Activated CD8-positive, alpha-beta memory T cell treated with anti-CD3 and anti-CD28 coated beads, Interleukin-2, amount 50 U/mL, for 1 hour (primary cell): Measurements from ENCODE around the gene DNAJC4.
A peak's percentile ranks its signal among the peaks of the same experiment; 100 is the strongest.

Experiments used
- DNase-seq: peaks from one replicate; pipeline ENCODE4 v3.0.0-alpha.2; 2020; ENCODE audit errors: extremely low read depth

DNAJC4 gene, protein sequence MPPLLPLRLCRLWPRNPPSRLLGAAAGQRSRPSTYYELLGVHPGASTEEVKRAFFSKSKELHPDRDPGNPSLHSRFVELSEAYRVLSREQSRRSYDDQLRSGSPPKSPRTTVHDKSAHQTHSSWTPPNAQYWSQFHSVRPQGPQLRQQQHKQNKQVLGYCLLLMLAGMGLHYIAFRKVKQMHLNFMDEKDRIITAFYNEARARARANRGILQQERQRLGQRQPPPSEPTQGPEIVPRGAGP

DNA sequence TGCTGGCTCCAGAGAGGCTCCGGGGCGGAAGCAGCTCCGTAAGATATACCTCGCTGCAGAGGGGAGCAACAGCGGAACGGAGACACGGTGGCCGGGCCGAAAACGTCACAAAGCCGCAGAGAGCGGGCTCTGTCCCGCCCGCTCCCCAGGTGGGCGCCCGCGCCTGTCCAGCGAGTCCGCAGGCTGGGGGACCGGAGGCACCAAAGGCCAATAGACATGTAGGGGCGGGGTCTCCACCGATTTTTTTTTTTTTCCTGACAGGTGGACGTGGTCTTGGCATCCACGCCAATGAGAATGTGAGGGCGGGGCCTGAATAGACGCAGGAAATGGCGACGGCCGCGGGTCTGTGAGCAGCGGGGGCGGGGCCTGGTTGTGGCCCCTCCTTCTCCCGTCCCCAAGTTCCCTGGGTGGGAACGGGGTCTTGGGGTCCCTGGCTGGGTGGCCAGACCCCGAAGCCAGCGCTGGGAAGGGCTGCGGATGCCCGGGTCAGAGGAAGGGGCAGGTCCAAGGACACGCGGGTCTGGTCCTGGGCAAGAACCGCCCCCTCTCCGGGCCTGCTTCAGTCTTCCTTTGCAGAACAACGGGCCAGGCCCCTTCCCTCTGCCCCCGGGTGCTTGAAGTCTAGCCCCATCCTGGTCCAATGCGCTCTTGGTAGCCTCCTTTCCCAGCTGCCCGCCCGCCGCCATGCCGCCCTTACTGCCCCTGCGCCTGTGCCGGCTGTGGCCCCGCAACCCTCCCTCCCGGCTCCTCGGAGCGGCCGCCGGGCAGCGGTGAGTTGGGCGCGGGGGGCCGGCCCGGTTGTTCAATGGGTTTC lies at the start of gene DNAJC4:
Gene DNAJC4, plus strand, starts transcription at position 378 of the 814 bp plus-strand sequence. Its CDS starts 307 bp downstream, at position 685.
- DNase-seq: peak; percentile 78

DNA sequence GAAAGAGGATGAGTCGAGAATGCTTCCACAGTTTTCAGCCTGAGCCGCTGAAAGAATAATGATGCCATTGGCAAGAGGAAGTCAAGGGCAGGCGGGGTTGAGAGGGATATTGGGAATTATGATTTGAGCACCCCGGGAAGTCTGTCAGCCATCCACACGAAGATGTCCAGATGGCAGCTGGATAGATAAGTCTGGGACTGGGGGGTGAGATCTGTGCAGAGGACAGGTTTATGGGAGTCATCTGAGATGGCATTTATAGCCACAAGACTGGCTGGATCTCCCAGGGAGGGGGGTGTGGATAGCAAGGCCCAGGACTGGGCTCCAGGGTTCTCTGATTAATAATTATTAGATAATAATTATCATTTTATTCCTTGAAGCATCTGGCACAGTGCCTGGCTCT lies 49.5 kb upstream of the DNAJC4 start:
- DNase-seq: no peak

DNA sequence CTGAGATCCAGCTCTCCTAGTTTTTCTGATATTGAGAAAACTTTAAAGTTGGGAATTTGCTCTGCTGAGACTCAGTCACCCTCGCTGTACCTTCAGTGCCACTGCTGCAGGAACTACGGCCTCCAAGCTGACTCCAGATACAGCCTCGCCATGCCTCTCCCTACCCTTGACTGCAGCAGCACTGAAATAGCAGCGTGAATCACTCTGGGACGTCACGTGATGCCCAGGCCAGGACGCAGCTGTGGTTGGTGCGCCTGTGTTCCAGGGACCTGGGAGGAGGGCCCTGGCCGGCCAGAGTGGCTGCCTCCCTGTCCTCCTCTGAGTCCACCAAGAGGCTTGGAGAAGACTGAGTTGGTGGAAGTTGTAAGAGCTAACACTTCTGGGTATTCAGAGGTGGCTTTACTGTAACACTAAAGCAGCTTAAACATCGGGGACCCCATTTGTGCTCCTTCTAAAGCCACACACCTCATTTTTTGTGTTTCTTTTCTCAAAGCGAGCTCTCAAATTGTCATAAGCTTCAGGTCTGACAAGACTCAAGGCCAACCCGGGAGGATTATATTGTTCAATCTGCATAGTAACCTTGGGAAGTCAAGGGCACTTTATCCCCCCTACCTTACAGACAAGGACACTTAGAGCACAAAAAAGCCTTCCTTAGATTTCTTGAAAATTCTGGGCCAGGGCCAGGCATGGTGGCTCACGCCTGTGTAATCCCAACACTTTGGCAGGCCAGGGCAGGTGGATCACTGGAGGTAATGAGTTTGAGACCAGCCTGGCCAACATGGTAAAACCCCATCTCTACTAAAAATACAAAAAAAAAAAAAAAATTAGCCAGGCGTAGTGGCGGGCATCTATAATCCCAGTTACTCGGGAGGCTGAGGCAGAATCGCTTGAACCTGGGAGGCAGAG lies 48.6 kb upstream of the DNAJC4 start:
- no peak for DNase-seq

DNA sequence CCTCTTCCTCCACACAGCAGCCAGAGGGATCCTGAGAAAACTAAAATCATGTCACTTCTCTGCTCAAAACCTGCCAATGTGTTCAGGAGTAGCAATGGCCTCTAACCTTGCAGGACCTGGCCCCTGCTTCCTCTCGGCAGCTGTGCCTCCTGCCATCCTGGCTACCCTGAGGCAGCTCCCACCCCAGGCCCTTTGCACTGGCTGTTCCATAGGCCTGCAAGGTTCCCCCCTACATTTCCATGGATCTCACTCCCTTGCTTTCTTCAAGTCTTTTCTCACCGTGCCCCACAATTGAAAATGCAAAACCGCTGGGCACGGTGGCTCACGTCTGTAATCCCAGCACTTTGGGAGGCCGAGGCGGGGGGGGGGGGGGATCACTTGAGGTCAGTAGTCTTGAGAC lies 46.5 kb upstream of the DNAJC4 start:
- no peak for DNase-seq

DNA sequence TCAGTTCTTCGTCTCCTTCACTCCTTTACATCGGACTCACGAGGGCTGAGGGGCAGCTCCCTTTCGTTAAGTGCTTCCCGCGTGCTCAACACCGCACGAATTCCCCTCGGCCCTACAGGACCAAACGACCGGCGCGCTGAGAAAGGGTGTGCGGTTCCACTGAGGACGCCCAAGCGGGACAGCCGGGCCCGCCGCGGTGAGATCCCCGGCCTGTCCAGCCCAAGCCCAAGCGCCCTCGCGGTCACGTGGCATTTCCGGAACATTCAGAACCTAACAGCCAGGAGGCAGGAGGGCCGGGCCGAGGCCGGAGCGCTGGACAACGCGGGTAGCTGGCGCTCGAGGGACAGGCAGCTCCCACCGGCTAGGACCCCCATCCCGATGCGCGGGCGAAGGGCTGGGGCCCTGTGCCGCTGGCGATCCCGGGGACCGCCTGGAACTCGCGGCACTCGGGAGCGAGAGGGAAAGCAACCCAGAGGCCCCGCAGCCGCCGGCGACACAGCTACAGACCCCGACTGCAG lies 45.1 kb upstream of the DNAJC4 start:
- no peak for DNase-seq

DNA sequence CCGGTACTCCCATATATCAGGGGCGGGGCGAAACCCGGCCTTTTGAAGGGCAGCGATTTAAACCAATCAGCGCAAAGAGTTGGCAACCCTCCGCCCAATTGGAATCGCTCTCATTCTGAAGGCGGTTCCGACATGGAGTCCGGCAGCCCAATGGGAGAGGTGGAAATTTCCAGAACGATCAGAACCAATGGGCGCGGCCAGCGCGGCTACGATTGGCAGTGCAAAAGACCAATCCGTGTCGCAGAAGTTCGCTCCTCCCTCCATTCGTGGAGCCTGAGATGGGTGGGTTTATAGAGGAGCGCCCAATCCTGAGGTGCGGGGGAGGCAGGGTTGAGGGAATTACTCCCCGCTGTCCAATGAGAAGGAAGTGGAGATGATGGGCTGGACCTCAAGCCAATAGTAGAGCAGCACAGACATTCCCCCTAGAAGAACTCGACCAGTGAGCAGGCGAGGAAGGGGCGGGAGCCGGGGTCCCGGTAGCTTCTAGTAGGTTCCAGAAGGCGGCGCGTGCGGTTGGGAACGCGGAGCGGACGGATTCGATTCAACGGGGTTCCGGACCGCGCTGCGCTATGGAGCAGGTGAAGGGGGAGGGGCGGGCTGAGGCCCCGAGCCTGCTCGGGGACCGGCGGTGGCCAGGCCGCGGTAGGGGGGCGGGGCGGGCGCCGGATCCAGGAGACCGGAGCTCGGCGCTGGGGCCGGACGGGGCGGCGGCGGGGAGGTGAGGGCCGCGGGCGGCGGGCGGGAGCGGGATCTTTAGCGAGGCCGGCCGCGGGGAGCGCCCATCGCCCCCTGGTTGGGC lies 44.5 kb upstream of the DNAJC4 start, which contains the start of gene STIP1:
Gene STIP1, plus strand, starts transcription at position 479 of the 799 bp plus-strand sequence. Its CDS starts 91 bp downstream, at position 570.
- DNase-seq: peak; percentile 99

DNA sequence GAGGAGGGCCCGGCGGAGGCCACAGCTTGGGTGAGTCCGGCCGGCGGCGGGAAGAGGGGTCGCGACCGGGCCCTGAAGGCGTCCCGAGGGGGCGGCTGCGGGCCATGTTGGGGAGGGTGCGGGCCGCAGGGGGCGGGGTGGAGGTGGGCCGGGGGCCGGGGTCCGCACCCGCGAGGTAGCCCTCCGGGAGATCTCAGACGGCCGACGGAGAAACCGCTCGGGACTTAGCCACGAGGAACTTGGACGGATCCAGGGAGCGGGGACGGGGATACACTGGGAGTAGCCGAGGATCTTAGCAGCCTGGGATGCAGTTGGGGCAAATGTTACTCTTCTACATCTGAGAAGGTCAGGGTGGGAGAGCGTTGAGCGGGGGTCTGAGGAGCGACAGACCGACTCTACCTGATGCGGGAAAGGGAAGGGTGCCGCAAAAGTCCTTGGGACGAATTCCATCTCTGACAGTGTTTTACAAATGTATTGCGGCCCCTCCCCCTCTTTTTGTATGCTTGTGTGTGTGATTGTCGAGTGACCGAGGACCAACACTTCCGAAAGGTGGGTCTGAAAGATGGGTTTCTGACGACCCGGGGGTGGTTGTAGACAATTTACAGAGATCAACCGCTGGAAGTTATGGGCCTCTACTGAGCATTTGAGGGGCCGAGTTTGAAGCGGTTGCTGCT lies 43.7 kb upstream of the DNAJC4 start:
- DNase-seq: no peak

DNA sequence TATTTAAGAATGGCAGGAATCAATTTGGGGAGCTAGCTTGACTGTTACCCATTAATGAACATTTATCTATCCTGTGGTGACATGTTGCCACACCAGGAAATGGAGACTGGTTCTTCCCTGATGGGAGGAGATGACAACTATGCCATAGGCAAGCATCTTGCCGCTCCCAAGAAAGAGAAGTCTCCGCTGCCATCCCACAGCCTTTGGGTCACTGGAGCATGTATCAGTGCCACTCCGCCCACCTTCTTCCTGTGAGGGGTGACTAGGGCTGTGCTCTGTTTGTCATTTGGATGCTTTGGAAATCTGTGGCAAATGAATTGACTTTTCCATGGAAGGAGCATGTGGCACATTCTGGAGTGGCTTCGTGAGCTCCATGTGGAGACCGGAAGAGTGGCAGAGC lies 37.9 kb upstream of the DNAJC4 start:
- DNase-seq: no peak

DNA sequence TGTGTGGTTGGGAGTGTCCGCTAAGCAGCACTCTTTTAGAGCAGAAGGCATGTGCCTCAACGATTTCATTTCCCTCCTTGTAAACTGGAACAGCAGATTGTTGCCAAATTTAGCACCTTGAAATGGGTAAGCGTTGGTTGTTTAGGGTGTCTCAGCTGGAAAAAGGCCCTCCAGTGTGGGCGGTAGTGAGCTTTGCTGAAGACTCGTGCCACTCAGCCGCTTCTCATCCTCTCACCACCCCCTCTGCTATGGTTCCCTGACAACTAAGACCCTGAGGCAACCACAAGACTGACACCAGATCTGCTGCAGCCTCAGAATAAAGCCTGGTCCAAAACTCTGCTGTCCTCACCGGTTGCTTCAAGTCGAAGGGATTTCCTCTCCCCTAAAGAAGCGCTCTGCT lies 33.7 kb upstream of the DNAJC4 start:
- DNase-seq: no peak

DNA sequence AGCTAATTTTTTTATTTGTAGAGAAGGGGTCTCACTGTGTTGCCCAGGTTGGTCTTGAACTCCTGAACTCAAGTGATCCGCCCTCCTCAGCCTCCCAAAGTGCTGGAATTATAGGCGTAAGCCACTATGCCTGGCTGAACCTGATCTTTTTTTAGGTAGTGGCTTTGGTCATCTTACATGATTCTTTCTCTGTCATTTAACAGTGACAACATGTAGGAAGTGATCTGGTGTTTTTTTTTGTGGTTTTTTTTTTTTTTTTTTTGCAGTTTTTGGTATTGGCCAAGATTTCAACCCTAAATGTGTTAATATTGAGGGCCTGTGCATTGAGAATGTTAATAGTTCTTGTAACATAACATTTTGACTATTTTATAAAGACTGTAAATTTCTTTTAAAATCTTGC lies 31.8 kb upstream of the DNAJC4 start:
- no peak for DNase-seq

DNA sequence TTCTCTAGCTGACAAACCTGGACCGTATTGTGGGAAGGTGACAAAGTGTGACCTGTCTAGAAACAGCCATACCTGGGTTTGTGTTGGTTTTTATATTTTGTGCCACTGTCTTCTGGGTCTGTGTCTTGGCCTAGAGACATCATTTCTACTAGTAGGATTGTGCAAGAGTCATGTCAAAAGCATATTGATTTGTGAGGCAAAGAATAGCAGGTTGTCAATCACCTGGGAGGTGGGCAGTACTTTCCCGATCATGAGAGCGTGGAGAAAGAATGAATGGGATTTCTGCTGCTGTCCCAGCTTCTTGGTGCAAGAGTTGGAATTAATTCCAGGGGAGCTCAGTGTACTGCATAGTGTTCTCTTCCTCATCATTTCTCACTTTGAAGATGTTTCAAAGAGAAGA lies 28.8 kb upstream of the DNAJC4 start:
- no peak for DNase-seq

DNA sequence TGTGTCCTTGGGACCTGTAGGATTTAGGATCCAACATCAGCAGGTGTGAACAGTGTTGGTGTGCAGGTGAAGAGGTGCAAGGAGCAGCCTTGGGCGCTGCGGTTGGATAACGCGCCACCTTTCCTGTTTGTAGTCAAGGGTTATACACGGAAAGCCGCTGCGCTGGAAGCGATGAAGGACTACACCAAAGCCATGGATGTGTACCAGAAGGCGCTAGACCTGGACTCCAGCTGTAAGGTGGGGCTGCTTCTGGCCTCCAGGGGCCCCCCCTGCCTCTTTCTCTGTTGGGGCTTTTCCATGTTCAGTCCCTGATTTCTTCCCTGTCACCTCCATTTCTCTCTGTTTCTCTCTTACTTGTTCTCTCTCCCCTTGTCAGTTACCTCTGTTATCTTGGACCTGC lies 27.4 kb upstream of the DNAJC4 start:
- no peak for DNase-seq

DNA sequence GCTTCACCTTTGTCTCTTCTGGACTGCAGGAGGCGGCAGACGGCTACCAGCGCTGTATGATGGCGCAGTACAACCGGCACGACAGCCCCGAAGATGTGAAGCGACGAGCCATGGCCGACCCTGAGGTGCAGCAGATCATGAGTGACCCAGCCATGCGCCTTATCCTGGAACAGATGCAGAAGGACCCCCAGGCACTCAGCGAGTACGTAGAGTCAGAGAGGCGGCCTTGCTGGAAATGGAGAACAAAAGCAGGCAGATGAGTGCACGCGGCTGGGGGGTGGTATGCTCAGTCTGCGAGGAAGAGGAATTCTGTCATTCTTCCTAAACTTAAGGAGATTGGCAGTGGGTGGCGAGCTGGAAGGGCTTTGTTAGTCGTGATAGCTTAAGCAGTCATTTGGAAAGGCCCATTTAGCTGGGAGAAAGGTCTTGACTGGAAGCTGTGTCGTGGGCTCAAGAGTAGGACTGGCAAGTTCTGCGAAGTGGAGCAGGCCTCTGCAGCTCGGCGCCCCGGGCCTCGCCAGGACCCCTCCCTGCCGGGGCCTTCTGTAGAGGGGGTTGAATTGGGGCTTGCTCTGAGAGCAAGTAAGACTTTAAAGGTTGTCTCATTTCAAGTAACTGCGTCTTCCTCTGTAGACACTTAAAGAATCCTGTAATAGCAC lies 26.8 kb upstream of the DNAJC4 start:
- no peak for DNase-seq

DNA sequence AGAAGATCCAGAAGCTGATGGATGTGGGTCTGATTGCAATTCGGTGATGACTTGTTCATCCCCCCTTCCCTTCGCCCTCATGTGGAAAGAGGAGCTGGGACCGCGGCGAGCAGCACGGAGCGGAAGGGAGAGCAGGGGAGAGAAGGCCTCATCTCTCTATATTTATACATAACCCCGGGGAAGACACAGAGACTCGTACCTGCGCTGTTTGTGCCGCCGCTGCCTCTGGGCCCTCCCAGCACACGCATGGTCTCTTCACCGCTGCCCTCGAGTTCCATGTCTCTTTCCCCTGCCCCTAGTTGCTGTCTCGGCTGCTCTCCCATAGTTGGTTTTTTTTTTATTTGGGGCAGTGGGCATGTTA lies 26.3 kb upstream of the DNAJC4 start:
- DNase-seq: no peak

DNA sequence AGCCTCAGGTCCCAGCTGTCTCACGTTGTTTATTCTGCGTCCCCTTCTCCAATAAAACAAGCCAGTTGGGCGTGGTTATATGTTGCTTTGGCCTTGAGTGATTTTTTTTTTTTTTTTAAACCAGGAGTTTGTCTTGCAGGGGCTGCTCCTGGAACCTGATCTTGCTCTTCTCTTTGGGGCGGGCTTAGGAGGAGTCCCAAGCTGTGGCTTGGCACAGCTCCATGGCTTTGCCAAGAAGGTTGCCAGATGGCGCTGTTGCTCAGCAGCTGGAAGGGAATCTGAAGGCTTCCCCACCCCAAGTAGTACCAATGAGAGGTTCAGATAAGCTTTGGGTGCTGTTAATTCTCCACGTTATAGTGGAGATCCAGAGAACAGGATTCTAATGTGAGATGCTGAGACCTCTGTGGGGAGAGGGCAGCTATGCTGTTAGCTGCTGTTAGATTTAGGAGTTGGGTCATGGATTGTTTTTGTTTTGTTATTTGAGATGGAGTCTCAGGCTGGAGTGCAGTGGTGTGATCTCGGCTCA lies 25.8 kb upstream of the DNAJC4 start:
- DNase-seq: peak; percentile 68

DNA sequence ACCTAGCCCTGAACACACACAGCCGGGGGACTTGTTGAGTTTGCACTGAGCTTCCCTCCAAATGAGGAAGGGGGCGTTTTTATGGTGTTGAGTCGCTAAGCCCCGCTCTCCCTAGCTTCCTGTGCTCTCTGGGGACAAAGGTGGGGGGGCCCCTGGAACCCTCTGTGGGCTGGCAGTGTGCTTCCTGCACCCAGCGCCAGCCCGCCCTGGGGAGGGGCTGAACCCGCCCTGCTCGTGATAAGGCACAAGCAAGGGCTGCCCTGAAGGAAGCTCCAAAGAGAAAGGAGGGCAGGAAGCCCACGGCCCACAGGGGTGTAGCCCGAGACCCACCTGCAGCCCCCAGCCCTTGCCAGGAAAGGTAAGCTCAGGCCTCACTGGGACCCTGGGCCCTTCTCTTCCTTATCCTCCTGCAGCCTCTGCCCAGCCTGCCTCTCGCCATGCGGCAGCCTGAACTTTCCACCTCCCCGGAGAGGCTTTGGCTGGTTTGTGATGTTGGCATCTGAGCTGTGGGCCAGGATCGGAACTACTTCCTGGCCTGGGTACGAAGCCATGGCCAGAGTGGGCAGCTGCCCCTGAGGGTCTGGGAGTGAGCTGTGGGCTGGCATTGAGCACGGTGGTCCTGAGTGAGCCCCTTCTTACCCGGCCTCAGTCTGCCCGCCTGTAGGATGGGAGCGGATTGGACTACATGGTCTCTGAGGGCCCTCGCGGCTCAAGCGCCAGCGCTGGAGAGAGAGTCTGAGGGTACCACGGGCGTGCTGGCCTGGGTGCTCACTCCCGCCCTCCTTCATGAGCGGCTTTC lies 23.7 kb upstream of the DNAJC4 start, which contains the start of gene FERMT3:
Gene FERMT3, plus strand, starts transcription at position 265 of the 799 bp plus-strand sequence. CDS start 644 bp downstream, outside the sequence.
- DNase-seq: no peak

DNA sequence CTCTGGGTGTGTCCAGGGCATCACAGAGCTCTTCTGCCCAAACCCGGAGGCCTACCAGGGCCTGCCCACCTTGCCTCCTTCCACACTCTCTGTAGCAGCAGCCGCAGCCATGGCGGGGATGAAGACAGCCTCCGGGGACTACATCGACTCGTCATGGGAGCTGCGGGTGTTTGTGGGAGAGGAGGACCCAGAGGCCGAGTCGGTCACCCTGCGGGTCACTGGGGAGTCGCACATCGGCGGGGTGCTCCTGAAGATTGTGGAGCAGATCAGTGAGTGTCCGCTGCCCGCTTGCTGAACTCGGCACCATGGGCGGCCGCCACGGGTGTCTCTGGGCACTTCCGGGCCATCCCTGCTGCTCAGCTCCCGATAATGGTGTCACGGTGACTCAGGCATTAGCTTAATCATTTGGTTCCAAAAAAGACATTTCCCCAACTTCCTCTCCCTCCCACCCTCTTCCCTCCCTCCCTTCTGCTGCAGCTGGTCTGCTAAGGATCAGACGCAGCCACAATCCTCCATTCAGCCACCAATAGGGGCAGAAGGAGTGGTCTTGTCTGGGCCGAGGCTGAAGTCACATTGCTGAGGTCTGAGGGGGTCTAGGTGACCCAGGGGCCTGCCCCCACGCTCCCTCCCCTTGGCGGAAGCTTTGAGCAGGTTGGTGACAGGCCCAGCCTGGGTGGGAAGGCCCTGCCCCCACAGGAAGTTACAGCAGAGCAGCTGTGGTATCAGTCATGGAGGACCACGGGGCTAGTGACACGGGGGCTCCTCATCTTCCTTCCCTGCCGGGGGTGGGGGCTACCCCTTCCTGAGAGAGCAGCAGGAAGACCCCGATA lies 22.9 kb upstream of the DNAJC4 start:
- DNase-seq: no peak
